Measurements from ENCODE around the gene AGAP3.

Gene AGAP3

DNA sequence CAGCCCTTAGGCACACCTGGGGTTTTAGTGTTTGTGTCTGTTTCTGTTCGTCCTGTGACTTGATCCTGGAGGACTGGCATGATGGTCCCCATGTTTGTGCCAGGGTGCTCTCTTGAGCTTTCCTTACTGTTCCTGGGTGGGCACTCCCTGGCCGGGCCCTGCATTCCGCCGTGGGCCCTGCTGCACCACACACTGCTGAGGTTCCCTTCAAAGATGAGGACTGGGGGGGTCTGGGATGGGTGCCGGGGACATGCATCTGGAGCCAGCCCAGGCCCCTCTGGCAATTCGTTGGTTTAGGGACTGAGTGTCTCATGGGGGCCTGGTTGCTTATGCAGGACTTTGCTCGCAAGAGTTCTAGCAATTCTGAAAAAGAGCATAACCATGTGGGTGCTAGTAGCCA lies 4.7 kb downstream of the AGAP3 start:
- DNase-seq (ENCODE audit: low spot score), result no peak
- no peak overlapping the region for H3K27ac ChIP-seq
- H3K4me3 ChIP-seq, result no peak overlapping the region
- TF ChIP-seq, protein P1, sequence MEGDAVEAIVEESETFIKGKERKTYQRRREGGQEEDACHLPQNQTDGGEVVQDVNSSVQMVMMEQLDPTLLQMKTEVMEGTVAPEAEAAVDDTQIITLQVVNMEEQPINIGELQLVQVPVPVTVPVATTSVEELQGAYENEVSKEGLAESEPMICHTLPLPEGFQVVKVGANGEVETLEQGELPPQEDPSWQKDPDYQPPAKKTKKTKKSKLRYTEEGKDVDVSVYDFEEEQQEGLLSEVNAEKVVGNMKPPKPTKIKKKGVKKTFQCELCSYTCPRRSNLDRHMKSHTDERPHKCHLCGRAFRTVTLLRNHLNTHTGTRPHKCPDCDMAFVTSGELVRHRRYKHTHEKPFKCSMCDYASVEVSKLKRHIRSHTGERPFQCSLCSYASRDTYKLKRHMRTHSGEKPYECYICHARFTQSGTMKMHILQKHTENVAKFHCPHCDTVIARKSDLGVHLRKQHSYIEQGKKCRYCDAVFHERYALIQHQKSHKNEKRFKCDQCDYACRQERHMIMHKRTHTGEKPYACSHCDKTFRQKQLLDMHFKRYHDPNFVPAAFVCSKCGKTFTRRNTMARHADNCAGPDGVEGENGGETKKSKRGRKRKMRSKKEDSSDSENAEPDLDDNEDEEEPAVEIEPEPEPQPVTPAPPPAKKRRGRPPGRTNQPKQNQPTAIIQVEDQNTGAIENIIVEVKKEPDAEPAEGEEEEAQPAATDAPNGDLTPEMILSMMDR (IDR thresholded peaks at IDR 0.05), result no peak

GRCh38 chr7:151091431-151091830 lies 5.2 kb downstream of the AGAP3 start:
- TF ChIP-seq, protein P1 (IDR thresholded peaks at IDR 0.05), result no peak
- H3K4me3 ChIP-seq, result no peak overlapping the region
- no peak overlapping the region for H3K27ac ChIP-seq
- no peak for DNase-seq (ENCODE audit: low spot score)

DNA sequence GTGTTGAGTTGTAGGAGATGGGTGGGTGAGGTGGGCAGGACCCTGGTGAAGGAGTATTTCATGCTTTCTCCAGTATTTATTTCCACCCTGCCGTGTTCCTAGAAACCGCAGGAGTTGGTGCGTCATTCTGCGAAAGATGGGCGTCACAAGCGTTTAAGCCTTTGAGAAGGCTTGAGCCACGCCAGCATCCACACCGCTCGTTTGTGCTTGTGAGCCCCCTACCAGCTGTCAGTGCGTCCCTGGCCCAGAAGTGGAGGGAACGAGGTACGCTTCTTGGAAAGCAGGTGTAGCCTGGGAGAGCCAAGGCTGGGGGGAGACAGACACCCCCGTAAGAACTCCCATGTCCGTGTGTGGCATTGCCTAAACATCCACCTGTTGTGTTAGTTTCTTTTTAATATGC lies 5.7 kb downstream of the AGAP3 start:
- Histone ChIP-seq H3K27ac (no peak overlapping the region), H3K4me3 (no peak overlapping the region)
- TF ChIP-seq, protein P1 (IDR thresholded peaks at IDR 0.05), result no peak
- no peak for DNase-seq (ENCODE audit: low spot score)

GRCh38 chr7:151093748-151094147 lies 7.5 kb downstream of the AGAP3 start:
- TF ChIP-seq, protein P1 (IDR thresholded peaks at IDR 0.05), result no peak
- Histone ChIP-seq H3K27ac (no peak overlapping the region), H3K4me3 (no peak overlapping the region)
- no peak for DNase-seq (ENCODE audit: low spot score)

DNA sequence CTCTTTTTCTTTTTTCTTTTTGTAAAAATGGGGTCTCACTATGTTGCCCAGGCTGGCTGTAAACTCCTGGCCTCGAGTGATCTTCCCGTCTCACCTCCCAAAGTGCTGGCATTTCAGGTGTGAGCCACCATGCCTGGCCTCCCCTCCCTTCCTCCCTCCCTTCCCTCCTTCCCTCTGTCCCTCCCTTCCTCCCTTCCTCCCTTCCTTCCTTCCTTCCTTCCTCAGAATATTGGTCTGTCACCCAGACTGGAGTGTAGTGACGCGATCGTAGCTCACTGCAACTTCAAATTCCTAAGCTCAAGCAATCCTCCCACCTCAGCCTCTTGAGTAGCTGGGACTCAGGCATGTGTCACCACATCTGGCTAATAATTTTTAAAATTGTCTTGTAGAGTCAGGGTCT lies 8.4 kb downstream of the AGAP3 start:
- DNase-seq (ENCODE audit: low spot score), result no peak
- Histone ChIP-seq H3K27ac (no peak overlapping the region), H3K4me3 (no peak overlapping the region)
- TF ChIP-seq, protein P1 (IDR thresholded peaks at IDR 0.05), result no peak

DNA sequence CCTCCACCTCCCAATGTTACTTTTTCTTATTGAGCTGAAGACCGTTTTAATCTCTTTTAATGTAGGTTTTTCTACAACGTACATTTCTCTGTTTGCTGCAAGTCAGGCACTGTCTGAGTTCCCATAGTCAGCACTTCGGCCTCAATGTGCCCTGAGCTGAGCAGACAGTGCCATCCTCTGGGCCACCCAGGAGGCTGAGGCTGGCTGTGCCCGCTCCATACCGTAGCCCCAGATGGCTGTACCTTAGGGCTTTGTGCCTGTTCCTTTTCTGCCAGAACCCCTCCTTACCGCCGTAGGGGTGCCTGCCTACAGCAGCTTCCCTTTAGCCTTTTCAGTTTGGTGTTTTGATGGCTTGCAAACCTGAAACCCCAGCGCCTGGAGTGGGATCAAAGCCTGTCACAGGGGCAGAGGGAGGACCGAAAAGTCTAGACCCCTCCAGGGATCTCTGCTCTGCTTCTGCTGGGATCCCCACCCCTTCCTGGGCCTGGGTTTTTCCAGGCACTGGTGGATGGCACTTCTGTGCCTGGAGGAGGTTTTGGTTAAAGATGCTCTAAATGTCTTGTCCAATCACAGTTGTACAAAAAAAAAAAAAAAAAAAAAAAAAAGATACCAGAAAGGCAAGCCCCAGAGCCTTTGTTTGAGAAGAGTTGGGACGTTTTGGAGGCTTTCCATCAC lies 9.0 kb downstream of the AGAP3 start:
- TF ChIP-seq, protein P1 (IDR thresholded peaks at IDR 0.05), result no peak
- no peak overlapping the region for H3K4me3 ChIP-seq
- H3K27ac ChIP-seq, result no peak overlapping the region
- DNase-seq (ENCODE audit: low spot score), result no peak

DNA sequence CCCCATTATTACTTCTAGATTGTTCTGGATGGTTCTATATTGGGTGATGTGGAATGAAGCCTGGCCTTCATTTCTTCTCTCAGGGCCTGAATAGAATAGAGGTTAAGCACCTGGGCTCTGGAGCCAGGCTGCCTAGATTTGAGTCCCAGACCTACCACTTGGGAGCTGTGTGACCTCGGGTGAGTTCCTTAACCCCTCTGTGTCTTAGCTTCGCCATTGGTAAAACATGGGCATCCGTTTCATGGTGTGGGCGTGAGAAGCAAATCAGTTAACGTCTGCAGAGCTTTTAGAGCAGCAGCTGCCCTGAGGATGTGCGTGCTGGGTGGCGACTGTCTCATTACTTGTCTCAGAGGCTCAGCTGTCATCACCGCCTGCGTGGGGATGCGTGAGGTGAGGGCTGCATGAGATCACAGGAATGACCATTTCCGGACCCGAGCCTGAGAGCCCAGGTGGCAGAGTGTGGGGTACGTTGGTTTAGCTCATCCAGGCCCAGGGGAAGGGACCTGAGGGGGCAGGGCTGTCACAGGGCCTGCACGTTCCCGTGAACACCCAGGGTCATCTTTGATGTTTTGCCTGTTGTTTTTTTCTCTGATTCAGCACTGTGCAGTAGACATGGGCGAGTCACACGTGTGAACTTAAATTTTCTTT lies 9.7 kb downstream of the AGAP3 start:
- Histone ChIP-seq H3K27ac (no peak overlapping the region), H3K4me3 (no peak overlapping the region)
- no peak for DNase-seq (ENCODE audit: low spot score)
- TF ChIP-seq, protein P1 (IDR thresholded peaks at IDR 0.05), result no peak

Data from coronary artery (tissue), 2 donors.